Activated naive CD4-positive, alpha-beta T cell treated with anti-CD3 and anti-CD28 coated beads, Interleukin-2, amount 50 U/mL, for 72 hours (primary cell): Measurements from ENCODE around the gene ADCY5. TPM values are rescaled to one million over a fixed set of nuclear protein-coding genes. Genes with fewer than 3 reads are reported as not detected.

ENCODE experiments used
- ATAC-seq, 2 donors: fragments of 150-1000 bp; cut with Tn5 transposase; 2 replicates each; pipeline ENCODE4 v1.10.0; 2021; ENCODE audit warnings: mild to moderate bottlenecking in 2 of 2, moderate library complexity in 2 of 2
- DNase-seq, 2 donors: peaks; one replicate each; pipeline ENCODE4 v3.0.0; 2021 to 2022; ENCODE audit warnings: low spot score in 2 of 2
- H3K27ac Mint-ChIP-seq, 2 donors: one replicate each; pipeline ENCODE4 v1.8.0; 2022; ENCODE audit warnings: mild to moderate bottlenecking in 2 of 2, mixed read lengths in 2 of 2
- H3K36me3 Mint-ChIP-seq, 2 donors: one replicate each; pipeline ENCODE4 v1.8.0; 2022; ENCODE audit warnings: mixed read lengths in 2 of 2
- H3K9me3 Mint-ChIP-seq, 2 donors: one replicate each; pipeline ENCODE4 v1.8.0; 2022; ENCODE audit warnings: mixed read lengths in 2 of 2
- total RNA-seq, 2 donors: library from RNA; stranded (reverse); gene quantifications; one replicate each; pipeline ENCODE4 v1.2.3, GENCODE V29; 2022

ADCY5 gene
- total RNA-seq, 2 donors from 2014 or later, result not detected

DNA sequence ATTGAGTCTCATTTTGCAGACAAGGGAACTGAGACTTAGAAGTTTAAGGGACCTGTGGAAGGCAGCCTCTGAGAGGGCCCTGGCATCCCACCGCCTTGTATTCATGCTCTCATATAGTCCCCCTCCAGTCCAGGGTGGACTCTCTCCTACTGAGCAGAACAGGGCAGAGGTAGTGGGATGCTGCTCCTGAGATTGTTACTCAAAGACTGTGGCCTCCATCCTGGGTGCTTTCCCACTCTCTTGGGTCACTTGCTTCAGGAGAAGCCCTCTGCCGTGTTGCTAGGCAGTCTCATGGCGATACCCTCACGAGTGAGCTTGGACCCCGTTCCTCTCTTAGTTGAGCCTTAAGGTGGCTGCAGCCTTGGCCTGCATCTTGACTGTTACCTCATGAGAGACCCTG lies 22.2 kb upstream of the ADCY5 start:
- H3K36me3 Mint-ChIP-seq, result no peaks in the 10 kb centered on the region
- ATAC-seq, result no peak

DNA sequence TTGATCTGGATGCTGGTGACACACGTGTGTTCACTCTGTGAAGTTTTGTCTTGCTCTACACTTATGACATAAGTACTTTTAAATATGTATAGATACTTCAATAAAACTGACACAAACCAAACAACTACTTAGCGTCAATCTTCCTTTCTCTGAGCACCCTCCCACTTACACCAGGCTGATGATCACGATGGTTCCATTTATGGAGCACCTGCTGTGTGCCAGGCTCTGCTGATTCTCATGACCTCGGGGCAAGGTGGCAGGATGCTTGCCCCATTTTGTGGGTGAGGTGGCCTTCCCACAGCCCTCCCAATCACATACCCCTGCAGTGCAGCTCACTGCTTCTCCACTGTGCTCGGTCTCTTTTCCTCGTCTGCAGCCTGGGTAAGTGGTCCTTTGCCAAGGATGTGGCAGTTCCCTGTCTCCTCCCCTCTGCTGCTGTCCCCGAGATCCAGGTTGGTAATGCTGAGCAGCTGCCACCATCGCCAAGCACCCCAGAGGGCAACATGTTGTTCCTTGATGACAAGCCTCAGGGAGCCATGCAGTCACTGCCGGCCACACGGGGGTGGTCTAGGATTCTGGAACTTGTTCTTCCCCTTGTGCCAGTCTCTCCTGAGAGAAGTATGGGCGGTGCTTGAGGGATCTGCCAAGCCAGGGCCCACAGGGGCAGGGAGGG lies 20.6 kb upstream of the ADCY5 start:
- ATAC-seq (no peak), DNase-seq (no peak)
- Mint-ChIP-seq H3K27ac (no peak overlapping the region), H3K9me3 (no peaks in the 10 kb centered on the region), H3K36me3 (no peaks in the 10 kb centered on the region)

More for the DNA sequence above, 22.2 kb upstream of the ADCY5 start:
- H3K27ac Mint-ChIP-seq, result no peak overlapping the region
- H3K9me3 Mint-ChIP-seq, result no peaks in the 10 kb centered on the region
- DNase-seq, result no peak

DNA sequence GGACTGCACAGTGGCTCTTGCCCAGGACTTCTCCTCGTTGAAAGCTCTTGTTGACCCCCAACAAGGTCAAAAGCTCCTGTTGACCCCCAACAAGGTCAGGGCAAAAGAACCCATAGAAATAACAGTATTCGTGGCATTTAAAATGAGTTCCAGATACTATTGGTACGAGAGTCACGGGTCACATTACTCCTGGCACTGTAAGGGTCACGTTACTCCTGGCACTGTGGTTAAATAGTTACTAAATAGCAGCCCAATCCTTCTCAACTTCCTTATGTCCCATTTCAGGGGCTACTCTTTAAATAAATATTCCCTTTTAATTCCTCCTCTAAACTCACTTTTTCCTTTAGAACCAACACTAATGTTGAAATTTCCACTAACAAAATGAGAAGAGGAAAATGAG lies 18.2 kb upstream of the ADCY5 start:
- ATAC-seq (no peak), DNase-seq (no peak)
- Mint-ChIP-seq H3K36me3 (no peaks in the 10 kb centered on the region), H3K27ac (no peak overlapping the region), H3K9me3 (no peaks in the 10 kb centered on the region)

DNA sequence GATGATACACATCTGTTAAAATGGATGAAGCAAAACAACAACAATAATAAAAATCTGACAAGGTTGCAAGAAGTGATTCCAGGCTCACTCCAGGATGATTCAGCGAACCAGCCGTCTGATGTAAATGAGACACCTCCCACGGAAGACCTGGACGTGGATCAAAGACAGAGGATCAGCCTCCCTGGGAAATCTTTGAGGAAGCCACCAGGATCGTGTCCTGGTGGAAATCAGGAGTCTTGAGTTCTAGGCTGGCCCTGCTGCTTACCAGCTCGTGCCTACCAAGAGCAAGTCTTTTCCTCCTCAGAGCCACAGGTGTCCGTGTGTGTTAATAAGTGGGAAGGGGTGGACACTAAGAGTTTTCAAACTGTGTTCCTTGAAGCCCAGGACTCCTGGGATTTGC lies 15.3 kb upstream of the ADCY5 start:
- Mint-ChIP-seq H3K9me3 (no peaks in the 10 kb centered on the region), H3K36me3 (no peaks in the 10 kb centered on the region), H3K27ac (no peak overlapping the region)
- ATAC-seq (no peak), DNase-seq (no peak)

DNA sequence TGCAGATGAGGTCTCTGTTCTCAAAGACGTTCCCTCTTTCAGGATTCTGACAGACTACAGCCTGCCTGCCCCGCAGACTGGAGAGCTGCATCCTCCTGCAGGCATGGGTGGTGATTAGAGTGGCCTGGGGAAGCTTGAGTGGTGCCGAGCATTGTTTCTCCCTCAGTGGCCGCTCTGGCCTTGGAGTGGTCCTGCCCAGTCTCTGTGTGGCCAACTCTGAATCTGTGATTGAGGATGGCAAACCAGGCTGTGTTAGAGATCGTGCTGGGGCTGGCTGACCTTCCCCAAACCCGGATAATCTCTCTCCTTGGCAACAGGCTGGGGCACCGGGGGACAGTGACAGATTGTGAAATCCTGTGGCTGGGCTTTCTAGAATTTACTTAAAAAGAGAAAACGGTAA lies 11.0 kb upstream of the ADCY5 start:
- ATAC-seq (no peak), DNase-seq (no peak)
- H3K36me3 Mint-ChIP-seq, result no peaks in the 10 kb centered on the region
- no peak overlapping the region for H3K27ac Mint-ChIP-seq
- no peaks in the 10 kb centered on the region for H3K9me3 Mint-ChIP-seq

DNA sequence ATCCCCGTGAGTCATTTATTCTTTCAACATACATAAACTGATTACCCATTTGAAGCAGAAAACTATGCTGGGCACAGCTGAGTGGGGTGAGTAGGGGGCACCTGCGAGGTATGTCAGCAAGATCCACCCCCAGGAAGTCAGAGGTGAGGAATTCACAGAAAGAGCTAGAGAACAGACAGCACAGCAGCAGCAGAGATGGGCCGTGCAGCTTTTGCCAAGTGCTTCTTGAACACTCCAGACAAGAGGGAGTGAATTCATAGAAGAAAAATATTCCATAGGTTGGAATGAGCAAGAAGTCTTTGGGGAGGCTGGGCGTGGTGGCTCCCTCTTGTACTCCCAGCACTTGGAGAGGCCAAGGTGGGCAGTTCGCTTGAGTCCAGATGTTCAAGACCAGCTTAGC lies 9.4 kb upstream of the ADCY5 start:
- ATAC-seq, result no peak
- H3K27ac Mint-ChIP-seq, result peak overlapping the region in 1 of 2 donors; percentile 36
- no peaks in the 10 kb centered on the region for H3K36me3 Mint-ChIP-seq
- H3K9me3 Mint-ChIP-seq, result no peaks in the 10 kb centered on the region
- no peak for DNase-seq

DNA sequence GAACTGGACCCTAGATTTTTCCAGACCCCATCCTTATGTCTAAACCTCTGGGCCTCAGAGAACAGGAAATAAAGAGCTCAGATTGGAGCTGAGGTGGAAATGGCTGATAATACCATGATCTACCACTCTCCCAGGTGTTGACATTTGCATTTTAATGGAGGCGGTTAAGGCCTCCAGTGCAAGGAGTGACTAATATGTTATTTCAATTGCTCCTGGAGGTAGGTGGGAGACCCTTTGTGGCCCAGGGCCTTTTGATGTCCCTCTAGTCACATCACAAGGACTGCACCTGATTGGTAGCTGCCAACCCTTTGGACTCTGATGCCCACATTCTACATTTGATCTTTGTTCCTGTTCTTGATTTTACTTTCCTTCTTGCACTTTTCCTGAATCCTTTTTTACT lies 9.0 kb upstream of the ADCY5 start:
- Mint-ChIP-seq H3K27ac (no peak overlapping the region), H3K9me3 (no peaks in the 10 kb centered on the region), H3K36me3 (no peaks in the 10 kb centered on the region)
- DNase-seq (no peak), ATAC-seq (no peak)

DNA sequence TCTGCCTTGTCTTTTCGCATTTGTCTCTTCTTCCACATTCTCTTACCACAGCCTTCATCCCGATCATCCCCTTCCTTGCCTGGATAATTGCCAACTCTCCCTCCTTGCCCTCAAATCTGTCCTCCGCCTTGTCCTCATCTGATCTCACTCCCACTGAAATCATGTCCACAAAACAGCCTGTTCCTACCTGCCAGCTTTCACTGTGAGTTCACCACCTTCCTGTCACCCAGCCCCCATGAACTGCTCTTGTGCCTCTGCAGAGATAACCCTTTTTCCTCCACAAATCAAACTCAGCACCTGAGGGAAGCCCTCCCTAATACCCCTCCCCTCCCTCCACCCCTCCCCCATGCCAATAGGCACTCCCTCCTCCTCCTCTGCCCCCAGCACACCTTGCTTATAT lies 4.8 kb upstream of the ADCY5 start:
- Mint-ChIP-seq H3K36me3 (no peaks in the 10 kb centered on the region), H3K9me3 (no peaks in the 10 kb centered on the region), H3K27ac (no peak overlapping the region)
- DNase-seq (no peak), ATAC-seq (no peak)

DNA sequence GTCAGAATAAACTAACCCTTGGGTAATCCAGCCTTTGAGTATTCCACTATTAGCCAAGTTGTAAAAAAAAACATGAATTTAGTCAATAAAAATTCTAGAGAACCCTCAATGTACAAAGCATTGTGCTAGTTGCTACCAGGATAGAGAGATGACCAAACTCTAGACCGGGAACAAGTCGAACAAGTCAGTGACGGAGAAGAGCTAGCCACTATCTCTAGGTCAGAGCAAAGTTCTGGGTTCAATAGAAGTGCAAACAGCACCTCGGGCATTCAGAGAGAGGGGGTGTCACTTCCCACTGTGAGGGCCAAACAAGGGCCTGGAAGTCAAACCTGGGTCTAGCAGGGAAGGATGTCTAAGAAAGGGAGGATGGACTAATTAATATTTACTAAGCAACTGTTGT lies 2.3 kb upstream of the ADCY5 start:
- H3K36me3 Mint-ChIP-seq, result peaks cover 0 to 8% of the 10 kb centered on the region in 2 donors
- no peak overlapping the region for H3K27ac Mint-ChIP-seq
- no peaks in the 10 kb centered on the region for H3K9me3 Mint-ChIP-seq
- DNase-seq, result no peak
- ATAC-seq, result no peak

DNA sequence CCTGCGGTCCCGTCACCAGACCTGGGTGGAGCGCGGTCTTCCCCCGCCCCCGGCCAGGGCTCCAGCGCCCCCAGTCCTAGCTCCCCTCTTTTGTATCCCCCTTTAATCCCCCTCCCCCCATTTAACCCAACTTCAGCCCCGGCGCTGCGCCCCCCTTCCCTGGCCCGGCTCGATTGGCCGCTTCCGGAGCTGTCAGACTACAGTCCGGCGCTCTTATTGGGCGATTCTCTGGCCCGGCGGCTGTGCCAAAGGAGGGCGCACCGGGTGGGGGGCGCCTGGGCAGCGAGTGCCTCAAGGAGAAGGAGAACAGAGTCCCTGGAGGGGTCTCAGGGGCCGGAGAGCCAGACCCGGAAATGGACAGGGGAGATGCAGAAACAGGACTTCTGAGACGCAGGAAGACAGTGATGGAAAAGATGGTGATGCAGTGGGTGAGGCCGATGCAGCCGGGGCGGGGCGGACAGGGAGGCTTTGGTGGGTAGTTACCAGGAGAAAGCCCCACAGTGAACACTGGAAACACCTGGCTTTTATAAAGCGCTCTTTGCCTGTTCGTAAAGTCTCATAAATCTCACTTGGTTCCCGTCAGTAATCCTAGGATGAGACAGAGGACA lies 1.2 kb upstream of the ADCY5 start:
- Mint-ChIP-seq H3K9me3 (no peaks in the 10 kb centered on the region), H3K36me3 (peaks cover 0 to 8% of the 10 kb centered on the region in 2 donors), H3K27ac (no peak overlapping the region)
- no peak for ATAC-seq
- no peak for DNase-seq

DNA sequence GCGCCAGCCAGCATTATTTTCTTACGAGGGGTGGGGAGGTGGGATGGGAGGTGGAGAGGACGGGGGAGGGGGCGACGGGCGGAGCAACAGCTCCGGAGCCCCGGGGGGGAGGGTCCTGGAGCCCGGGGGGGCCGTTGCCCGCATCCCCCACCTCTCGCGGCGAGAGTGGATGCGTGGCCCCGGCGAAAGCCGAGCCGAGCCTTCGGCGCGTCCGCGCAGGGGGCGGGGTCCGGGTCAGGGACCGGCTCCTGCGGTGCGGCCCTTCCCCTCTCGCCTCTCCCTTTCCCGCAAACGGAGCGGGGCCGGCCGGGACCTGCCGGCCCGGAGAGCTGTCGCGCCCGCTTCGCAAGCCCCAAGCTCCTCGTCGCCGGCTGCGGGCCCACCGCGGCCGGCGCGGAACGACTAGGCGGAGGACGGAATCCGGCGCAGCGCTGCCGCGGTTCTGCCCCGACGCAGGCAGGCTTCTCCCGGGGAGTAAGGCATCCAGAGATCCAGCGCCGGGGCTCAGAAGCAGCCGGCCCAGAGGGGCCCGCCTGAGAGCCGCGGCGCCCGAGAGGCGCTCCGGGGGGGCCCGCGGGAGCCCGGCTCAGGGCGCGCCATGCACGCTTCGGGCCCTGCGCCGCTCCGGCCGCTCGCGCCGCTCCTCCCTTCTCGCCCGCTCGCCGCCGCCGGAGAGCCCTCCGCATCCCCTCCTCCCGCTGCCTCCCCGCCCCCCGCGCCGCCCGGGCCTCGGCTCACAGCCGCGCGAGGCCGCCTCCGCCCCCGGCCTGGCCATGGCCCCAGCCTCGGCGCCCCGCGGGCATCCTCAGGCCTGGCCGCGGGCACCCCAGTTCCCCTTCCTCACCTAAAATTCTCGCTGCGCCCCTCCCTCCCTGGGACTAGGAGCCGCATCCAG lies 459 bp upstream of the ADCY5 start:
- DNase-seq, result peak in 1 of 2 donors; percentile 16
- H3K27ac Mint-ChIP-seq, result no peak overlapping the region
- peaks cover 0 to 8% of the 10 kb centered on the region in 2 donors for H3K36me3 Mint-ChIP-seq
- no peaks in the 10 kb centered on the region for H3K9me3 Mint-ChIP-seq
- ATAC-seq, result peak in 1 of 2 donors; percentile 29

DNA sequence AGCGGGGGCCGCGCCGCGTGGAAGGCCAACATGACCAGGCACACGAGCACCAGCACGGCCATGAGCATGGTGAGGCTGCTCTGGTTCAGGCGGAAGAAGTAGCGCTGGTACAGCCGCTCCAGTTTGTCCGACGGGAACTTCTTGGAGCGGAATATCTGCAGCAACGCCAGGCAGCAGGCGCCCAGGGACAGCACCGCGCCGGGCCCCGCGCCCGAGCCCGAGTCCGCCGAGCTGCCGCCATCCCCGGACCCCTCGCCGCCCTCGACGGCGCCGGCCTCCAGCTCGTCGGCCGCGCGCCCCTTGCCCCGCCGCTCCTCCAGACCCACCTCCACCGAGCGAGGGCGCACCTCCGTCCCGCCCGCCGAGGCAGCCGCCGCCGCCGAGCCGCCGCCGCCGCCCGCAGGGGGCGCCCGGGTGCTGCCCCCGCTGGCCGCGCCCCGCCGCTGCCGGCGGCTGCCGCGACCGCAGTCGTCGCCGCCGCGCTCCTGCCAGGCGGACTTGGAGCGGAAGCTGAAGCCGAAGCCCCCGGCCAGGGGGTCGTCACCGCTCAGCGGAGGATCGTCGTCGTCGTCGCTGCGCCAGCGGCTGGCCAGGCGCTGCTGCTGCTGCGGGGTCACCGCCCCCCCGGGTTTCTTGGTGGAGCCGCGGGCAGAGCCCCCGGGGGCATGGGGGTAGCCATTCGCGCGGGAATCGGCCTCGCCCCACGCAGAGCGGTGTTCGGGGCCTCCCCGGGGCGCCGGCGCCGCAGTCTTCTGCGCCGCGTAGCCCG lies 957 bp downstream of the ADCY5 start:
- H3K9me3 Mint-ChIP-seq, result no peaks in the 10 kb centered on the region
- ATAC-seq (peak; percentile 34 to 72), DNase-seq (peak in 1 of 2 donors; percentile 76)
- H3K27ac Mint-ChIP-seq, result no peak overlapping the region
- peaks cover 0 to 8% of the 10 kb centered on the region in 2 donors for H3K36me3 Mint-ChIP-seq

DNA sequence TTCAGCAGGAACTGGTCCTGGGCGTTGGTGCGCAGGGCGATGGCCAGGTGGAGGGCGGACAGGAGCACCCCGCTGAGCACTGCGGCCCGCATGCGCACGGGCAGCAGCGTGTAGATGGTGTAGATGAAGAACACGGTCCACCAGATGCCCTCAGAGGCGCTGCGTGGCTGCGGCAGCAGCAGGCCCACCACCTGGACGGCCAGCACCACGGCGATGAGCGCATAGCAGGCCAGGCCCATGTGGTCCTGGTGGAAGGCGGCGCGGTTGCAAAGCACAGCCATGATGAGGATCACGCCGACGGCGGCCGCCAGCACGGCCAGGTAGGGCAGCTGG lies 1.5 kb downstream of the ADCY5 start:
- no peak for DNase-seq
- Mint-ChIP-seq H3K27ac (no peak overlapping the region), H3K36me3 (peaks cover 0 to 8% of the 10 kb centered on the region in 2 donors), H3K9me3 (no peaks in the 10 kb centered on the region)
- ATAC-seq, result no peak

DNA sequence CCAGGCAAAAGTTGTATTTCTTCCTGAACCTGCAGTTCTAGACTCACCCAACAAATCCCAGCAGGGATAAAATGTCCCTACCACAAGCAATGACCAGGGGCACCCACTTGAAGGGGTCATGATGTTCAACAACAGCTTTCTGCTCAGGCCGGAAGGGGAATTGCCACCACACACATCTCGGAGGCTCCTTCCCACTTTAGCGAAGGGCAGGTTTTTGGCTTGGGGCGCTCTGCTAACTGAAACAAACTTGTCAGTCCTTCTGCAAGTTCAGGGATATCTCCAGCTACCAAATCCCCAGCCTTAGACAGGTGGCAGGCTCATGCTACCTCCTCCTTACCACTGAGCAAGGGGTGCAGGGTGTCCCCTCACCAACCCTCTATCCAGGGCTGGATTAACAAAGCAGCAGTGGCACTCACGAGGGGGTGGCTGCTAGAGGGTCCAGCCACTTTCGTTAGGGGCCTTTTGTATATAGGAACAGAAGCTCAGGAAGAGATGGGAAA lies 2.2 kb downstream of the ADCY5 start:
- DNase-seq (no peak), ATAC-seq (no peak)
- Mint-ChIP-seq H3K27ac (peak overlapping the region in 1 of 2 donors; percentile 19), H3K36me3 (peaks cover 0 to 8% of the 10 kb centered on the region in 2 donors), H3K9me3 (no peaks in the 10 kb centered on the region)

DNA sequence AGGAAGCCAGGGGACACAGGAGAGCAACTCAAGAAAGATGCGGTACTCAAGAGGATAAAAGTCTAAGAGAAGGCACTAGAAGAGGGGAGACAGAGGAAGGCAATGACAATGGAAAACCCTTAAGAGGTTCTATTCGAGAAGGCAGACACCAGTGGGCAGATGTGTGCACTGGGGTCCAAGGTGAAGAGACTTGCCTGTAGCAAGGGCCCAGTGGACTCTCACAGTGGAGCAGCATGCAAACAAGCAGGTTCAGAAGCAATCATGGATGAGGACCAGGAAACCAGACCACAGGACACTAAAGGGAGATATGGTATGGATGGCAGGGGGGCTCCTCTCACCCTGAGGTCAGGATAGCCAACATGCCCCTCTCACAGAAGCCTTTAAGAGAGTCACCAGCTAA lies 2.7 kb downstream of the ADCY5 start:
- no peaks in the 10 kb centered on the region for H3K9me3 Mint-ChIP-seq
- no peak for ATAC-seq
- no peak for DNase-seq
- no peak overlapping the region for H3K27ac Mint-ChIP-seq
- peaks cover 0 to 8% of the 10 kb centered on the region in 2 donors for H3K36me3 Mint-ChIP-seq

DNA sequence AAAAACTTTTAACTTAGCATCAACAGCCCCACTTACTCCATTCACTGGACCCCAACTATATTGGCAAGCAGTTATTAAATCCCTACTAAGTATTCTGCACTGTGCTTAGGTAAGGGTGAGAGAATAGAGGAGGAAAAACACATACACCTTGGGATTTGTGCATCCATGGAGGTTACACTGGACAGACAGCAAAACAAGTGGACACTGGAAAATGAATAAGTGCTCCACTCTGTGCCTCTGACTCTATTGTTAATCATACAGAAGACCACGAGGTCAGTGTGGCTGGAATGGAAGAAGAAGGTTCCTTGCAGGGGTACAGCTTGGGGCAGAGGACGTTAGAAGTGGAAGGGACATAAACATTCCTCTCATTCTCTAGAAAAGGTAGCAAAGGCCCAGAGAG lies 3.2 kb downstream of the ADCY5 start:
- Mint-ChIP-seq H3K27ac (no peak overlapping the region), H3K9me3 (no peaks in the 10 kb centered on the region), H3K36me3 (peaks cover 0 to 8% of the 10 kb centered on the region in 2 donors)
- ATAC-seq (no peak), DNase-seq (no peak)

DNA sequence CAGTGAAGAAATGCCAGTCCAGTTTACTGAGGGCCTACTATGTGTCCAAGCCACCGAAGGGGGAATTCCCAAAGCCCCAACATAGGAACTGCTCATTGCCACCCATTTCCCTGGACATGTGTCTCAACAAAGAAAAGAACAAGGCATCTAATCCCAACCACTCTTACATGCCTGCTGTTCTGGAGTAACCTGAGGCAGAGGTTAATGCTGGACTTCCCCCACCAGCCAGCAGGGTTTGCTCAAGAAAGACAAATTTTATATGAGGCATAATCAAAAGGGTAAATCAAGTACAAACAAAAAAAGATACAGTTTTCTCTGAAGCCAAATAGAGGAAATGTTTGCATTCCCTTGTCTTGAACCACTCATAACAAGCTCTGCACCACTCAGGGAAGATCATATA lies 4.1 kb downstream of the ADCY5 start:
- no peak for DNase-seq
- peaks cover 0 to 8% of the 10 kb centered on the region in 2 donors for H3K36me3 Mint-ChIP-seq
- no peaks in the 10 kb centered on the region for H3K9me3 Mint-ChIP-seq
- ATAC-seq, result no peak
- no peak overlapping the region for H3K27ac Mint-ChIP-seq
